ENCODE results near the gene ZSCAN21.
A peak's percentile ranks its signal among the peaks of the same experiment; 100 is the strongest.

The ZSCAN21 gene

GRCh38 chr7:100038326-100038725 lies 11.2 kb upstream of the ZSCAN21 start:
- no peak for DNase-seq (ENCODE audit: low read depth in 1 of 2, low spot score in 1 of 2)
- in situ Hi-C loops (cut with HindIII; ENCODE audit: low pct_unique_long_range_greater_than_20kb, low sequenced_read_pairs), result no loop called here
- TF ChIP-seq JUND (IDR thresholded peaks at IDR 0.05; ENCODE audit: low read depth), result no peak

- no peak for TF ChIP-seq JUND (IDR thresholded peaks at IDR 0.05; ENCODE audit: low read depth)
- DNase-seq (ENCODE audit: low read depth in 1 of 2, low spot score in 1 of 2), result no peak
- in situ Hi-C loops (cut with HindIII; ENCODE audit: low pct_unique_long_range_greater_than_20kb, low sequenced_read_pairs), result no loop called here
Observed at GRCh38 chr7:100040575-100040974, 9.0 kb upstream of the ZSCAN21 start.

GRCh38 chr7:100044718-100045117 lies 4.9 kb upstream of the ZSCAN21 start:
- in situ Hi-C loops (cut with HindIII; ENCODE audit: low pct_unique_long_range_greater_than_20kb, low sequenced_read_pairs), result no loop called here
- peak; percentile 33 to 71 for DNase-seq (ENCODE audit: low read depth in 1 of 2, low spot score in 1 of 2)
- no peak for TF ChIP-seq JUND (IDR thresholded peaks at IDR 0.05; ENCODE audit: low read depth)

DNA sequence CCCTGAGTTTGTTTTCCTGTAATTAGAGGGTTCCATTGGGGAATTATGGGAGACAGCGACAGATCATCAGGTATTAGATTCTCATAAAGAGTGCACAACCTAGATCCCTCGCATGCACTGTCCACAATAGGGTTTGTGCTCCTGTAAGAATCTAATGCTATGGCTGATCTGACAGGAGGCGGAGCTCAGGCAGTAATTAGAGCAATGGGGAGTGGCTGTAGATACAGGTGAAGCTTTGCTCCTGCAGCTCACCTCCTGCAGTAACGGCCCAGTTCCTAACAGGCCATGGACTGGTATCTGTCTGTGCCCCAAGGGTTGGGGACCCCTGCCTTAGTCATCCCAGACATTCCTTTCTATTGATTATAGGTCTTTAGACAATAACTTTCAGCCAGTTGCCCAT lies 894 bp upstream of the ZSCAN21 start:
- no peak for TF ChIP-seq JUND (IDR thresholded peaks at IDR 0.05; ENCODE audit: low read depth)
- no peak for DNase-seq (ENCODE audit: low read depth in 1 of 2, low spot score in 1 of 2)
- in situ Hi-C loops (cut with HindIII; ENCODE audit: low pct_unique_long_range_greater_than_20kb, low sequenced_read_pairs), result no loop called here

DNA sequence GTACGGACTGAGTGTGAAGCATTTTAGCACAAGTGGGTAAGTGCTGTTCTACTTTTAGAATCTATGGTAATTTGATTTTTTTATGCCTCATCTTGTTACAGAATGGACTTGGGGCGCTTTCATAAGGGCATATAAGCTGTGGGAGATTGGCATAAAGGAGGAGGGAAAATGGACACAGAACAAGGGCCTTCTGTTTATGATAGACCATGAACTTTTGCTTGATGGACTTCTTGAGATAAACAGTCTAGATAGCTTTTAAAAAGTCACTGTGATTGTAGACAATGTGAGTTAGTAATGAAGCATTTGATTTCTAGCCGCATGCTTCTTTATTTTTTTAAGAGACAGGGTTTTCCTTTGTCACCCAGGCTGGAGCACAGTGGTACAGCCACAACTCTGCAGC lies 2.0 kb downstream of the ZSCAN21 start:
- in situ Hi-C loops (cut with HindIII; ENCODE audit: low pct_unique_long_range_greater_than_20kb, low sequenced_read_pairs), result no loop called here
- no peak for TF ChIP-seq JUND (IDR thresholded peaks at IDR 0.05; ENCODE audit: low read depth)
- no peak for DNase-seq (ENCODE audit: low read depth in 1 of 2, low spot score in 1 of 2)

GRCh38 chr7:100053215-100053614 lies 3.6 kb downstream of the ZSCAN21 start:
- peak; percentile 64 to 86 for DNase-seq (ENCODE audit: low read depth in 1 of 2, low spot score in 1 of 2)
- no peak for TF ChIP-seq JUND (IDR thresholded peaks at IDR 0.05; ENCODE audit: low read depth)
- in situ Hi-C loops (cut with HindIII; ENCODE audit: low pct_unique_long_range_greater_than_20kb, low sequenced_read_pairs), result no loop called here

DNA sequence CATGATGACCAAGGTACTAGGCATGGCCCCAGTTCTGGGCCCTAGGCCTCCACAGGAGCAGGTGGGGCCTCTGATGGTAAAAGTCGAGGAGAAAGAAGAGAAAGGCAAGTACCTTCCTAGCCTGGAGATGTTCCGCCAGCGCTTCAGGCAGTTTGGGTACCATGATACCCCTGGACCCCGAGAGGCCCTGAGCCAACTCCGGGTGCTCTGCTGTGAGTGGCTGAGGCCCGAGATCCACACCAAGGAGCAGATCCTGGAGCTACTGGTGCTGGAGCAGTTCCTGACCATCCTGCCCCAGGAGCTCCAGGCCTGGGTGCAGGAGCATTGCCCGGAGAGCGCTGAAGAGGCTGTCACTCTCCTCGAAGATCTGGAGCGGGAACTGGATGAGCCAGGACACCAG lies 7.4 kb downstream of the ZSCAN21 start:
- no peak for DNase-seq (ENCODE audit: low read depth in 1 of 2, low spot score in 1 of 2)
- in situ Hi-C loops (cut with HindIII; ENCODE audit: low pct_unique_long_range_greater_than_20kb, low sequenced_read_pairs), result no loop called here
- no peak for TF ChIP-seq JUND (IDR thresholded peaks at IDR 0.05; ENCODE audit: low read depth)

GRCh38 chr7:100059251-100059739 lies 9.7 kb downstream of the ZSCAN21 start:
- TF ChIP-seq JUND (IDR thresholded peaks at IDR 0.05; ENCODE audit: low read depth), result no peak
- in situ Hi-C loops (cut with HindIII; ENCODE audit: low pct_unique_long_range_greater_than_20kb, low sequenced_read_pairs), result no loop called here
- DNase-seq (ENCODE audit: low read depth in 1 of 2, low spot score in 1 of 2), result no peak

GRCh38 chr7:100061518-100062193 lies 12.1 kb downstream of the ZSCAN21 start:
- DNase-seq (ENCODE audit: low read depth in 1 of 2, low spot score in 1 of 2), result no peak
- TF ChIP-seq JUND (IDR thresholded peaks at IDR 0.05; ENCODE audit: low read depth), result no peak

DNA sequence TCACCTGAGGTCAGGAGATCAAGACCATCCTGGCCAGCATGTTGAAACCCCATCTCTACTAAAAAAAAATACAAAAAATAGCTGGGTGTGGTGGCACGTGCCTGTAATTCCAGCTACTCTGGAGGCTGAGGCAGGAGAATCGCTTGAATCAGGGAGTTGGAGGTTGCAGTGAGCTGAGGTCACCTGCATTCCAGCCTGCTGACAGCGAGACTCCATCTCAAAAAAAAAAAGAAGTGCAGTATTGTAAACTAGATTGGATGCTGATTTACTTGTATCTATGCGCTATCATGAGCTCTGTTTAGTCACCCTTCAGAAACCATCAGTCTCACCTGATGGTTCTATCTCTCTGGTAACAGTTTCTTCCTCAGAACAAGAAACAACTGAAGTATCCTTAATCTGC lies 13.8 kb downstream of the ZSCAN21 start:
- in situ Hi-C loops (cut with HindIII; ENCODE audit: low pct_unique_long_range_greater_than_20kb, low sequenced_read_pairs), result no loop called here
- DNase-seq (ENCODE audit: low read depth in 1 of 2, low spot score in 1 of 2), result no peak
- no peak for TF ChIP-seq JUND (IDR thresholded peaks at IDR 0.05; ENCODE audit: low read depth)

More at GRCh38 chr7:100061518-100062193, 12.1 kb downstream of the ZSCAN21 start:
- in situ Hi-C loops (cut with HindIII; ENCODE audit: low pct_unique_long_range_greater_than_20kb, low sequenced_read_pairs), result no loop called here

GRCh38 chr7:100064162-100064561 lies 14.6 kb downstream of the ZSCAN21 start:
- in situ Hi-C loops (cut with HindIII; ENCODE audit: low pct_unique_long_range_greater_than_20kb, low sequenced_read_pairs), result no loop called here
- no peak for DNase-seq (ENCODE audit: low read depth in 1 of 2, low spot score in 1 of 2)
- no peak for TF ChIP-seq JUND (IDR thresholded peaks at IDR 0.05; ENCODE audit: low read depth)

GRCh38 chr7:100065452-100066186 lies 16.0 kb downstream of the ZSCAN21 start:
- DNase-seq (ENCODE audit: low read depth in 1 of 2, low spot score in 1 of 2), result no peak
- TF ChIP-seq JUND (IDR thresholded peaks at IDR 0.05; ENCODE audit: low read depth), result no peak
- in situ Hi-C loops (cut with HindIII; ENCODE audit: low pct_unique_long_range_greater_than_20kb, low sequenced_read_pairs), result no loop called here

DNA sequence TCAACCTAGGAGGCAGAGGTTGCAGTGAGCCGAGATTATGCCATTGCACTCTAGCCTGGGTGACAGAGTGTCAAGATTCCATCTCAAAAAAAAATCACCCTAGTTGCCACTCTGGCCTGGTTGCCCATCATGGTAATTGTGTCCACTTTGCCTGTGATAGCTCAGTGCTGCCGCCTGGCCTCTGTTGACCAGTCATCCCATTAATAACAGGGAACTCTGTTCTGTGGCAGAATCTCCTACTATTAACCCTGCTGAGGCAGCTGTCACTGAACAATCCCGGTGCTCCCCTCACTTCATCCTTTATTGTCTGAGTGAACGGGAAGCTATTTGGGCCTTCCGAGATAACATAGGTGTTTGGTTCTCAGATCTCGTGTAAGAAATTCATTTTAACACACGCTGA lies 17.4 kb downstream of the ZSCAN21 start:
- DNase-seq (ENCODE audit: low read depth in 1 of 2, low spot score in 1 of 2), result no peak
- in situ Hi-C loops (cut with HindIII; ENCODE audit: low pct_unique_long_range_greater_than_20kb, low sequenced_read_pairs), result no loop called here
- no peak for TF ChIP-seq JUND (IDR thresholded peaks at IDR 0.05; ENCODE audit: low read depth)
